NCI-H146 (cell line): Measurements from ENCODE around the gene MESP2.

ENCODE experiments used
- DNase-seq: peaks from one replicate; lab custom pipeline; 2025; lab: John Stamatoyannopoulos, UW

Gene MESP2

DNA sequence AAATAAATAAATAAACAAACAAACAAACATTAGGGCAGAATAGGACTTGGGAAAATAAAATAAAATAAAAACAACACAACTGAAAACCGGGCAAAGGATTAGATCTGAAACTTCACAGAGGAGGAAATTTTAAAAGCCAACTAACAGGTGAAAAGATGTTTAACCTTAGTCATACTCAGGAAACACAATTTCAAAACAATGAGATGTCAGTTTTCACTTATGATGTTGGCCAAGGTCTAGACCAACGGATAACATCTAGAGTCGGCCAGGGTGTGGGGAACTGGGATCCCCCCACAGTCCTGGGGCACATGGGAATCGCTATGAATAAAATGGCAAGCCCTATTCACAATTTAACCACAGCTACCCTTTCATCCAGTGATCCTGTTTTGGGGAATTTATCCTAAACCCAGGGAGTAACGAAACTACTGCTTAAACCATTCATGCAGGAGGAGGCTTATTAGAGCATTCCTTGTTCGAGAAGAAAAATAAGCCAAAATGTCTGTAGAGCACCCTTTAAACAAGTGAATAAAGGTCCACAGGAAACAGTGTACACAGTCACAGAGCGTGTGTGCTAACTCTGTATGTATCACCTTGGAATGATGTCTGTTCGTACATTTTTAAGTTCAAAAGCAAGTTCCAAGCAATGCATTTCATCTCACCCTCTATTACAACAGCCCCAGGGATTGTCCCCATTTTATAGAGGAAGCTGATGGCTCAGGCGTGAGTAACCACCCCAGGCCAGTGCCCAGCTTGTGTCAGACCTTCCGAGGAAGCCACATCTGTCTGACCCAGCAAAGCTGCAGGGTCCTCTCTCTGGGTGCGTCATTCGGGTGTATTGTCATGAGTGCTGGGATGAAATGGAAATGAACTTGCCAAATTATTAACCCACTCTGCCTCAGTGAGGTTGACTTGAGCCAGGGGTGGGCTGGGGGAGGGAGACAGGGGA lies 44.8 kb downstream of the MESP2 start:
- DNase-seq, result no peak

DNA sequence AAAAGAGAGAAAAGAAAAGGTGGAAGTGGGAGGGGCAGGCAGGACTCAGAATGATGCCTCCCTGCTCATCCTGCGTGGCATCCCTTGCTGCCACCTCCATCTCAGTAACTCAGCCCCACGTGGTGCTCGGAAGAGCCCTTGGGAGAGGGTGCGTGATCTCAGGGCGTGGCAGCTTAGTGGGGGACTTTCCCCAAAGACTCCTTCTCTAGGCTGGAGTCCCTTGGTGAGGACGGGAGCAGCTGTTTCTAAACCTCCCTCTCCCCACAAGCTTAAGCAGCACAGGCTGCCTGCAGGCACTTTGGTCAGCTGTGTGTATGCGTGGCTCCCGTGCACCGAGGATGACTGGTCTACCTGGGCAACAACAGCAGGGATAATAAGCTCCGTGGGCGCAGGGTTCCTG lies 45.9 kb downstream of the MESP2 start:
- DNase-seq, result no peak

DNA sequence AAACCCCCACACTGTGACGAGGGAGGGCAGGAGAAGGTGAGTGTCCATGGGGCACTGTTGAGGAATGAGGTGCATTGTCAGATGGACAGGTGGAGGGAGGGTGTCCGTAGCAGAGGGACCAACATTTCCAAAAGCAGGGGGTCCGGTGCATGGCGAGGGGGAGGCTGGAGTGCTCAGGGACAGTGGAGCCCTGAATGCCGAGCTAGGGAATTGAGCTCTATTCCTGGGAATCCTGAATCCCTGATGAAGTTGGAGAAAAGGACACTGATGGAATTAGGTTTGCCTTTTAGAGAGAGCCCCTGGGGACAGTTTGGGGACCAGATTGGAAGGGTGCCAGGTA lies 46.4 kb downstream of the MESP2 start:
- DNase-seq, result no peak

DNA sequence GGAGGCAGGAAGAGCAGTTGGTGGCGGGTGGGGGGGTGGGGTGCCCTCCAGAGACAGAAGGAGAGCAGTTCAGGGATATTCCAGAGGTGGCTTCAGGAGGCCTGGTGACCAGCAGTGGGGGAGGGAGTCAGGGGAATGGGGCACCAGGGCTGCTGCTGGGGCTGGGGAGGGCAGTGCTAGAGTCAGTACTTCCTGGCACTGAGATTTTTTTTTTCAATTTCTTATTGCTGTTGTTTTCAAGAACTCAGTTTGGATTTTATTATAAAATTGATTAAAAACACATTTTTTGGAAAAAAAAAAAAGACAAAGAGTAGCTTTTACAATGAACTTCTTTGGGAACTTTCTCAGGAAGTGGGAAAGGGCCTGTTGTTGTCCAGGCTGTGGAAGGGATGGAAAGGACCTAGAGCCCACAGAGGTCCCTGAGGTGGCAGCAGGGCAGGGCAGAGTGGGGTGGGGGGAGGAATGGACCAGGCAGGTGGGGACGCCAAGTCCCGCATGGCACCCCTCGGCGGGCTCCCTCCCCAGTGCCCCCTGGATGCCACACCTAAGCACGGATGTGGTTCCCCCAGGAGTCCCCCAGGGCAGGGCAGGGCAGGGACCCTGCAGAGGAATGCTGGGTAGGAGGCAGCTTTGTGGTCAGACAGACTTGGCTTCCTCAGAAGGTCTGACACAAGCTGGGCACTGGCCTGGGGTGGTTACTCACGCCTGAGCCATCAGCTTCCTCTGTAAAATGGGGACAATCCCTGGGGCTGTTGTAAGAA lies 47.0 kb downstream of the MESP2 start:
- no peak for DNase-seq

DNA sequence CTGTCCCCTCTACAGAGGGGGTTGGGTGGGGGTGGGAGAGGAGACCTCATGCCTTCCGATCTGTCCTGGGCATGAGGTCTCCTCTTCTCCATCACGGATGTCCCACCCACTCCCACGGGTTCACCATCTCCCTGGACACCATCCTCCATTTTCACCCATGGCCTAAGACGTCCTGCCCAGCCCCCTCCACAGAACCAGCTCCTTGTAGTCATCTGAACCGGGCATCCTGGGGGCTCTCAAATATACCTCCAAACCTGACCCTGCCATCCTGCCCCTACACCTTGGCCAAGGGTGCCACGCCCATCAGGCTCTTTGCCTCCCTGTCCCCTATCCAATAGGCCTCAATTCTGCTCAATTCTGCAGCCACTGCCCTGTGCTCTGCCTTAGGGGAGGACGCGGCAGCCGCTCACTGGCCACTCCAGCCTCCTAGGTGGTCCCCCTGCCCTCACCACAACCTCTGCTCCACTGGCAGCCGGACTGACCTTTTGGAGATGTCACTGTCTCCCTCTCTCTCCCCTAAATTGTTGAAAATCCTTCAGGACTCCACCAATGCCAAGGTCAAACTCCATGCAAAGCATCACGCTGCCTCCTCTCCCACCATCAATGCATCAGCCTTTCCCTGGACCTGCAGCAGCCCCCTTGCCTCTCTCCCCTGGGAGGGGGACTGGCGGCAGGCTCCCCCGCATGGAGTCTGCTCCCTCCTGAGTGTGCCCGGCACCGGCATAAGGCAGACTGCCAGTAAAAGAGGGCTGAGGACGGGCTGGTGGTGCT lies 47.9 kb downstream of the MESP2 start:
- no peak for DNase-seq

DNA sequence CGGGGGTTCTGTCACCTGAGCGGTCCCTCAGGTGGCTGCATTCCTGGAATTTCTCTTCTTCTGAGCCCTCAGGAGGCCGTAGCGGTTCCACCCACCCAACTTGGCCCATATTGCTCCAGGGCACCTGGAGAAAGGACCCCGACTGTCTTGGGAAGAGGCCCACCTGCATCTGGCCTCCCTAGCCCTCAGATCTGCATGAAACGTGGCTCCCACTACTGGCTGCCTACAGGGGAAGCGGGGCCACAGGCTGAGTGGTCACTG lies 48.4 kb downstream of the MESP2 start:
- no peak for DNase-seq

DNA sequence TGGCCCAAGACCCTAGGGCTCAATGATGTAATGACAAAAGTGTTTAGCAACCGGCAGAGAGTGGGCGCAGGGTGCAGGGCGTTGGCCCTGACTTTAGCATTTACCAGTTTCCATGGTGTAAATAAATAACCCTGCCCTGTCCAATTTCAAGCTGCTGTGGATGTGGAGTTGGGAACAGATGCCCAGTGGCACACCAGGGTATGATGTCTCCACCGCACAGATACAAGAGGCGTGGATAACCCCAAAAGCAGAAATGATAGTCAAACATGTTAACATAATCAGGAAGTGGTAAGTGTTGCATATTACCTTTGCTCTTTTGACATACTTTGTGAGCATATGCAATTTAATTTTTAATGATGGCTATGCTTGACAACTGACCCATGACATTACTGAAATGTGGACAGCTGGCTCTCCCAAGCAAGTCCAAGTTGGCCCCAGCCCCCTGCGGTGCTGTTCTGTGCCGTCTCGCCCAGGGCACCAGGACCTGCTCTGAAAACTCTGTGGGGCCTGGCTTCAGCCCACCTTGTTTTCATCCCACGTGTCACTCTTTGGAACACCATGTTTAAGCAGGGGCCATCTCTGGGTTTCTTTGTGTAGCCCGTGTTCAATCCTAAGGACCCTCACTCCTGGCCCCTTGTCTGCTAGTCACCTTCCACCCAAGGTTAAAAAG lies 49.3 kb downstream of the MESP2 start:
- no peak for DNase-seq

DNA sequence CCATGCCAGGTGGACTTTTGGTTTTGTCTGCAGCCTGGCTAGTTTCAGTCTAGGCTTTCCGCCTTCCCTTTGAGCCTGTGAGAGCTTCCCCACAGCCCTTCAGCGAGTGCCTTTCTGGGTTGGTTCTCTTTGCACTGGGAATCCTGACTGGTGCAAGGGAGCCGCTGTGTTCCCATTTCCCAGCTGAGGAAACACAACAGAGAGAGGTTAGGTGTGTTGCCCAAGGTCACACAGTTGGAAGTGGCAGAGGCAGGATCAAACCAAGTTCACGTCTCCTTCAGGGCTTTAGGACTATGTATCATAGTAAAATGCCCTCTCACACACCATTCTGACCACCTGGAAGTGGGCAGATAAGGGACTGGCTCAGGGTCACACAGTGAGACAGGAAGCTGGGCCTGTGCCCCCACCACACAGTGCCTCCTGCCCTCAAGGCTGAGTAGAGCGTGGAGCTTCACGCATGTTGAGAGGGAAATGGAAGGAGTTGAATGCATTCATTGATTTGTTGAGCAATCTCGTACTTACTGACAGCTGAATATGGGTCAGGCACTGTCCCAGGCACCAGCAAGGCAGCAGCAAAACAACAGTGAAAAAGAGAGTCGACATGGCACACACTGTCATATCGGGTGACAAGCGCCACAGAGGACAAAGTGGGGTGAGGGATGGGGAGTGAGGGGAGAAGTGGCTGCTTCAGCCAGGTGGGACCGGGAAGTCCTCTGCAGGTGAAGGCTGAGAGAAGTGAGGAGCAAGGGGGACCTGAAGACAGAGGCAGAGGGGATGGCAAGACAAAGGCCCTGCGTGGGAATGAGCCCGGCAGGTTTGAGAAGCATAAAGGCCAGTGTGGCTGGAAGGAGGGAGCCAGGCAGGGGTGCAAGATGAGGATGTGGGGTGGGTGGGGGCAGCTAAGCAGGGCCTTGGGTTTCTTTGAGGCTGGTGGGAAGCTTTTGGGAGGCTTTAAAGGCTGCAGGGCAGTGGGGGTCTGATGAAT lies 50.8 kb downstream of the MESP2 start:
- DNase-seq, result no peak

DNA sequence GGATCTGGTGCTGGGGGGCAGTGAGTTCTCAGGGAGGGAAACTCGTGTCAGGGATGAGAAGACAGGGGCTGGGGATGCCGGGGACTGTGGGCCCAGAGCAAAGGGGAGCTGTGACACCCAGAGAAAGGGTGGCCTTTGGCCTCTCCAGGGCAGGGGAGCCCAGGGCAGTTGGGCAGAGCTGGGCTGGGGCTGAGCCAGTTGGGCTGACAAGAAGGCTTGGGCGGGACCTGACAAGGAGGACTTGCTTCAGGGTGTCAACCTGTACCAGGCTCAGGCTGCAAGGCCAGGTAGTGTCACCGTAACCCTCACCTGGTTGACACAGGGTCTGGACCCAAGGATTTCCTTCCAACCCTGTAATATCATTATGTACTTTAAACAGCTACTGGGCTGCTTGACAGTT lies 51.7 kb downstream of the MESP2 start:
- no peak for DNase-seq
